GM21528 (cell line): ENCODE measurements around the gene SASH1.

Experiments used
- ATAC-seq: cut with Tn5 transposase; IDR thresholded peaks from one replicate; pipeline ENCODE4 v1.9.1; 2021; ENCODE audit warnings: mild to moderate bottlenecking, moderate library complexity; ENCODE audit not compliant: unreplicated experiment, low FRiP score

The SASH1 gene

DNA sequence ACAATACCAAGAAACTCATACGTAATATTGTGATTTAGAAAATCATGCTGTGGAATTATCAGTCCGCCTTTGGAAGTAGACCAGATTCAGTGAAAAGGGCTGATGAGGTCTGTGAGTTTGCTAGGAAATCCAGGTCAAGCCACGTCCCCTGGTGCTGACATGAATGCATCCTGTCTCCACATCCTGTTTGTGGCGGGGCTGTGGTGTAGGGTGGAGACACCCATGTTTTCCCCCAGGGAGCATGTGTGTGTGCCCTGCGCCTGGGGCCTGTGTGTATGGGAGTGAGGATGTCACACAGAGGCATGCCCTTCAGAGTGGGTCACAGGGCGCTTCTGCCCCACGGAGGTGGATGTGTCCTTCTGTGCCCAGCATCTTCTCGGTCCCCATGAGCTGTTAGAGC, 109.1 kb downstream of the SASH1 start:
- ATAC-seq: no peak

DNA sequence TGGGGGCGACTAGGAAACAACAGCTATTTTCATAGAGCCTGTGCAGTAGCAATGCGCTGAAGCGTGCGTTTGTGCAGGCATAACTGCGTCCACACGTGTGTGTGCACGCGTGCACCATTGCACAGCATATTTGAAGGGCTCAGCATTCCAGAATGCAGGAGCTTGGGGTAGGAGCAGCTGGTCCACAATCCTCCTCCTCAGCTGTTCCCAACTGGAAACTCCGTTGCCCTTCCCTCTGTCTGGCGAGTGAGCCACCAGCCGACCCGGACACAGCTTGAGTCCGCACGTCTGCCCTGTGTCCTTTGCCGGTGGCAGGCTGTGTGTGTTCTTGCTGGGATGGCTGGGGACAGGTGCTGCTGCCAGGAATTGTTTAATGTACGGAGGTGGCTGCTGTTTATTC, 110.2 kb downstream of the SASH1 start:
- no peak for ATAC-seq

DNA sequence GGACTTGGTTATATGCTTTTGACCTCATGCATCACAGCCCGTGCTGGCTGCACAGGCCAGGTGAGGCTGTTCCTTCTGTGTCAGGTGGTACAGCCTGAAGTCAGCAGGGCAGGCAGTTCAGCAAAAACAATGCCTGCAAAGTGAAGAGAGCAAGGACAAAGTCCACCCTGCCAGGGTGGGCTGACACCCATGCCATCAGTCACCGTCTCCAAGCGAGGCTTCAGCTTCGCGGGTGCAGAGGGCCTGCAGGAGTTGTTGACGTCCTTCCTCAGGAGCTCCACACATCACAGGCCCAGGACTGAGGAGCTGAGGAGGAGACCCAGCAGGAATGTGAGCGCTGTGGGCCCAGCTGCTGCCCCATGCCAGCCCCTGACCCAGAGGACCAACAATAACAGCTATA, 111.3 kb downstream of the SASH1 start:
- ATAC-seq: no peak

DNA sequence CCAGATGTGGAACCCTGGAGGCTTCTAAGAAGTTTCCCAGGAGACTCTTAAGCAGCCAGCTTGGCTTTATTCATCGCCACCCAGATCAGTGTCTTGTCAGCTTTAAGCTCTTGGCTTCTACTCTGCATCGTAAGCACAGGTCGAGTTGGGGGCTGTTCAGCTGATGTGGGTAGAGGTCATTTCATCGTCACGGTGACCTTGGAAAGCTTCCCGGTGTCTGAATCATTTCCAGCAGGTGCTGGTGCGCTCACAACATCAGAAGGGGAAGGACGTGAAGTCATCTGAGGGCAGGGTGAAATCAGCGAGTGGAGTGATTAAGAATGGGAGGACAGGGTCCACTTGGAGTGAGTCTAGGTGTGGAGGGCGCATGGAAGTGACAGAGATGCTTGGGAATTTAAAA, 112.6 kb downstream of the SASH1 start:
- ATAC-seq: no peak

DNA sequence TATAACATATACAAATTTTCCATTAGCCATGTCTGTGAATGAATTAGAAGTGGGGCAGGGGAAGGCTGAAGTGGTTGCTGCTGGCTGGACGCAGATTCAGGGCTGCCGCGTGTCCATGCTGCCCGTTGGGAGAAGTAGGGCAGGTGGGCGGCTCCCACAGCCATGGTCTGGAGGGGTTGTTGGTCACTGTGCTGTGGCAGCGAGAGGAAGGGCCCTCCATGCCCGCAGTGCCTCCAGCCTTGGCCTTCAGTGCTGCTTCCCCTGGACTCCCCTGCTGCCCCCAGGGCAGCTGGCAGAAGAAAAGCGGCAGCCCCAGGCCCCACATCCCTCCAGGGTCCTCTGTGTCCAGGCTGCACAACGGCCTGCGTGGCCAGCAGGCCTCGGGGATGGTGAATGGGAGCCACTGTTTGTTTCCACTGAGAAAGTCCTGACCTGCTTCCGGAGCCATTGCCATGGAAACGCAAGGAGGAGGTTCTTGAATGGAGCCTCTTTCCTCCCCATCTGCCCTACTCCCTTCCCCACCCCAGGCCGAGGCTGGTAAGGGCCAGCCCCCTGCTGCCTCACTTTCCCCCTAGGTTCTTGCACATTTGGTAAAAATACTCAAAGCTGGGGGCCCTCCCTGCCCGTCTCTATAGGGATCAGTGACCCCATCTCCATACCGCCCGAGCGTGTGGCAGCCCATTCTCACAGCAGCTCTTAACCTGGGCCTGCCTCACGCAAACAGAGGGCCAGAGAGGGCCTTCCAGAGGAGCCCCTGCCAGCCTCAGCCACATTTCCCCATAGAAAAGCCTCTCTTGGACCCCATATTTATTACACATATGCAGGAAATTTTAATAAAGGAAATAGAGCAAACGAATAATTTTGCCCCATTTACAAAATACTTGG, 113.3 kb downstream of the SASH1 start:
- no peak for ATAC-seq

DNA sequence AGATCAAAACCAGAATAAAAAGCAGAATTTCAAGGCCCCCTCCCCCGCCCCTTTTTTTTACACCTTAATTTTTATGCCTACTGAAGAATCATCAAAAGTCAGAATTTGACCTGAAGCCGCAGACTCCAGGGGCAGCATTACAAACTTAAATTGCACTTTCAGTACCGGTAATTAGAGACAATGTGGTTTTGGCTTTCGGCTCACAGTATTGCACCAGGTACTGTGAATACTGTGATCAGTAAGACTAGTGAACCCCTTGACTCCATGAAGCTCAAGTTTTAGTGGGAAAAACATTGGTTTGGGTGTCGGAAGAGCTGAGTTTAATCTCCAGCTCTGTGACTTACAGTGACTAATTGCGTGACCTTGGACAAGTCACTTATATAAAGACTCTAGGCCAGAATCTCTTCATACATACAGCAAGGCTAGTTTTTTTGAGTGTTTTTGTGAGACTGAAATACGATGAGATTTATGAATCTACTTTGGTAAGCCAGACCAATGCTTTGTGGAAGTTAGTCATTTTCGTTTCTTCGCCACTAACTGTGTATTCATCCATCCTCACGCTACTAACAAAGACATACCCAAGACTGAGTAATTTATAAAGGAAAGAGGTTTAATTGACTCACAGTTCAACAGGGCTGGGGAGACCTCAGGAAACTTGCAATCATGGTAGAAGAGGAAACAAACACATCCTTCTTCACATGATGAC, 114.7 kb downstream of the SASH1 start:
- ATAC-seq: no peak

DNA sequence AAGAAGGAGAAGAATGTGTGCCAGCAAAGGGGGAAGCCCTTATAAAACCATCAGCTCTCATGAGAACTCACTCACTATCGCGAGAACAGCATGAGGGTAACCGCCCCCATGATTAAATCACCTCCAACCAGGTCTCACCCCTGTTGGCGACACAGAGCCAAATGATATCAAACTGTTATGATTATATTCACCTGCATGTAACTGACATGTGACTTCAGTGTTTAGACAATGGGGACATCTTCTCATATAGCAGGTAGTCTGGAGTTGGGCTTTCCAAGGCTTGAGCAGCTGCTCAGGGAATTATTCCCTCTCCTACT, 115.2 kb downstream of the SASH1 start:
- no peak for ATAC-seq

DNA sequence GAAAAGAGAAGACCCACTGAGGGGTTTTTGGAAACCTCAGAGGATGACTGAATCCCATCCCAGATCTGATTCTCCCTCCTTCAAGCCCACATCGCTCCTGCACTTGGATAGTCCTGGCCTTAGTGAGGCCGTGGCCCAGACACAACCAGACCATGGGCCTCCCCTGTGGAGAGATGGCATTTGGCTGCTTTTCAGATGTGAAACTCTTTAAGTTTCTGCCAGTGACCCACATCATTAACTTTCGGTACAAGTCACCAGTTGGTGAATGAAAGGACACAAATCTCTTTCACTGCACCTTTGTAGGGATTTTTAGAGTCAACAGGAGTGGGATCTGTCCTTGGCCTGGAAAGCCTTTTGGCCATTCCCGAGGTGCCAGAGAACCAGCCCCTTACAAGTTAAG, 116.6 kb downstream of the SASH1 start:
- ATAC-seq: no peak

DNA sequence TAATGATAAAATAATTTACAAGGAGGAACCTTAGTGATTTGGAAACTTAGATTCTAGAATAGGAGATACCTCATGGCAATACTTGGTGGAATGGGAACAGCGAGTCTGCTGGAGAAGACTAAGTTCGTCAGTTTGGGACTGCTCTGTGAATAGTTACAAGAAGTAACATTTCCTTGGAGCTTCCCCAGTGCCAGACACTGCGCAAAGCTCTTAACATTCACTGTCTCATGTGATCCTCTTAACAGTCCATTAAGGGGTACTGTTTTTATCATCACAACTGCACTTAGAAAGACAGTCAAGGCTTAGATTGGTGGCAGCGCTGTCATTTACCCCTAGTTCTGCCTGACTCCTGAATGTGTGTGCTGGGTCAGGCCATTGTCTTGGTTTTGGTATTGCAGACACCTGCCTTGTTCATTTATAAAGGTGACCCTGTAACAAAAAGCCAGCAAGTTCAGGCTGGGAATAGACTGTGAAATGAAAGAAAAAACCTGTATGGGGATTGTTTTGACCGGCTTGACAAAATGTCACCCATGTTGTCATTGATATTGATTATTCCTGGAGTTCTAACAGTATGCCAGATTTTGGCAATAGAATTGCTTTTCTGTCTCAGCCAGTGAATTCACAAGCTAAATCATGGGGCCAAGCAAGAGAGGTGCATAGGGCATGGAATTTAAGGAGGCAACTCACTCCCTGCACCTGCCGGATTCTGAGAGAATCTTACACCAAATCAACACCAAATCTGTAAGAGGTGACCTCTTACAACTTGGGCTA, 118.4 kb downstream of the SASH1 start:
- ATAC-seq: no peak

DNA sequence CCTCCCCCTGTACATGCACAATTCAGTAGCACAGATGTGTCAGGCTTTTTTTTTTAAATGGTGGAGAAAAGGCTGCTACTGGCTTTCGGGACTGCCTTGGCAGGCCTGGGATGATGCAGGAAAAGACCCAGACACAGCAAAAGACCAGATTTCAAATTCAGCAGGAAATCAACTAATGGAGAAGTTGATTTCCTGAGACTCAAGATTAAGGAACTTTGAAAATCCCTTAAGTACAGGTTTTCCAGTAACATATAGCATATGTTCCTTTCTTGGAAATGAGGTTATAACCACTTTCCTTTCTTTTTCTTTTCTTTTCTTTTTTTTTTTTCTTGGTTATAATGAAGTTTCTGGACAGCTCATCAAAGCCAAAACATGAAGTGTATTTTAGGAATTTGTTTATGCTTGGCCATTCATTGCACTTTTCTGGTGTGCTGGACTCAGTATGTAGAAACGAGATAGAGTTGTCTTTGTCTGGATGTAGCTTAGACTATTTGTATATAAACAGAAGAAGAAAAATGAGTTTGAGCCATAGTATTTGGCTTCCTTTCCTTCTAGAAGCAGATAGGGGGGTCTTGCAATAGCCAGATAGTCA, 119.4 kb downstream of the SASH1 start:
- no peak for ATAC-seq

DNA sequence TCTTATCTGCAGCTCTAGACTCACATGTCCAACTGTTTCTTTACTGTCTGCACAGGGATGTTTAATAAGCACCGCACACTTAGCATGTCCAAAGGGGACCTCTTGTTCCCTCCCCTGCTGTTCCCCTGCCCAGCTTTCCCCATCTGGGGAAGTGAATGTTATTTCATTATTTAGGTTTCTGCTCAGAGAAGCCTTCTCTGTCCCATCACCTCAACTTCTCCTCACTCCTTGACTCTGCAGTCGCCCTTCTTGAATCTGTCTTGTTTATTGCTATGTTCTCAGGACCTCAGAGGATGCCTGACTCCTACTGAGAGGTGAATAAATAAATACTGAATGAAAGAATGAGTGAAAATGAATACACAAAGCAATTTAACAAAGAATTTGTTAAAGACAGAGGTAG, 121.0 kb downstream of the SASH1 start:
- no peak for ATAC-seq

DNA sequence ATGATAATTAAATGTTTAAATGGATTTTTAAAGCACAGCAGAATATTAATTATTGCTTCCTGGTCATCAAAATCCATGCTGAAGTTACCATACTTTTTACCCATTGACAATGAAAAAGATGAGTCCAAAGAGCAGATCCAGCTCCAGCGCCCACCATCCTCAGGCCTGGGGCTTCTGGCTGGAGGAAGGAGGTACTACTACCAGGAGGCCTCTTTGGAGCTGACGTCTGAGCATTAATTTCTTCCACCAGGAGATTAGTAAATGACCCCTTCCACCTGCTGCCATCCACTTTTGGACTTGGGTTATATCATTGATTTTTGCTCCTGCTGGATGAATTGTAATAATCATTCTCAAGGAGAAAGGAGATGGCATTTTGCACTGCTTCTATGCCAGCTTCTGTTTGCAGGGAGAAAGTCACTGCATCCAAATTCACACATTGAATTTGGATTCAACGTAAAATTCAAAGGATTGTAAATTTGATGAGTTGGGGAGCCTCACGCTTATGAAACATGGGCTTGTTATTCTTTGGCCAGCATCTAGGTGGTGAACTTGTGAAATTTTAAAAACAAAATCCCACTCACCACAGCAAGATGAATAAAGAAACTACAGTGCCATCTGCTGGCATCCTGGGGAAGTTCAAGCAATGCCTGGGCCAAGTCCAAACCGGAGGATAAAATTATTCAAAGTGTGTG, 121.8 kb downstream of the SASH1 start:
- no peak for ATAC-seq

DNA sequence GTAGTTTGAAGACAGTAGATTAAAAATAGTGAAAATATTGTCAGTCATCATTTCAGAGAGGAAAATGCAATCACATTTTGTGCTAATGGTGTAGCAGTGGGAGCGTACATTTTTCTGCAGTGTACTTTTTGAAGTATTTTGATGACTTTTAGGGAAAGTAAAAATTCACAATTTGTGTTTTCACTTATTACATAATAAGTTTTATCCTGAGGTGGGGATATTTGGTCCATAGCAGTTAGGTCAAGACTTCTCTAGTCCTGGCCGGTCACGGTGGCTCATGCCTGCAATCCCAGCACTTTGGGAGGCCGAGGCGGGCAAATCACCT, 122.3 kb downstream of the SASH1 start:
- ATAC-seq: no peak

DNA sequence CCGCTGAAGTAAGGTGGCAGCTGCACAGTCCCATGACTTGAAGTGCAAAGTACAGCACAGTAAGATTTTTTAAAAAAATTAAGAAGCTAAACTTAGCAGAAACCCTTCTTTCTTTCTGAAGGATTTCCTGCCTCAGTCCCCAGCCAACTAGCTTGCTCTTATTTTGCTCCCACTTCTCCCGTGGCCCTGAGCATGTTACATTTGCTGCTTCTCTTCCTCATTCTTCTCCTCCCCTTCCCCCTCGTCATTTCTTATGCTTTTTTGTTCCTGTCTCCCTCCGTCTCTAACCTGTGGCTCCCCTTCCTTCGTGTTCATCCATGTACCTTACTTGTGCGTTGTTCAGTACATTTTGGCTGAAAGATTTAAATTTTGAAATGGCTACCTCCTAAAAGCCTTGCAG, 123.0 kb downstream of the SASH1 start:
- no peak for ATAC-seq

DNA sequence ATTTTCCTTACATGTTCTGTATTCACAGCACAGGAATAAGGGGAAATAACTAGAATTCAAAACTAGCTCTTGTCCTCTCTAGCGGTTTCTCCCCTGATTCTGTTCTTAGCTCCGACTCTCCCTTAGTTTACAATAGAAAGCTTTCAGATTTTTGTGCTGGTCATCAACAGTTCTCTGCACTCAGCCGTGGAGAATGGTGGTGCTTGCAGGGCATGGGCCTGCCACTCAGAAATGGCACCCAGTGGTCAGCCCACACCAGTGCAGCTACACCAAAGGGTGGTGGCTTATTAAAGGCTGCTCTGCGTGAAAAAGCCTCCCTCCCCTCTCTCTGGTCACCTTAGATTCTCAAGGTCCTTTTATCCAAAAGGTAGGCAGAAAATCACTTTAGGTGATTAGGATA, 123.5 kb downstream of the SASH1 start:
- ATAC-seq: no peak

DNA sequence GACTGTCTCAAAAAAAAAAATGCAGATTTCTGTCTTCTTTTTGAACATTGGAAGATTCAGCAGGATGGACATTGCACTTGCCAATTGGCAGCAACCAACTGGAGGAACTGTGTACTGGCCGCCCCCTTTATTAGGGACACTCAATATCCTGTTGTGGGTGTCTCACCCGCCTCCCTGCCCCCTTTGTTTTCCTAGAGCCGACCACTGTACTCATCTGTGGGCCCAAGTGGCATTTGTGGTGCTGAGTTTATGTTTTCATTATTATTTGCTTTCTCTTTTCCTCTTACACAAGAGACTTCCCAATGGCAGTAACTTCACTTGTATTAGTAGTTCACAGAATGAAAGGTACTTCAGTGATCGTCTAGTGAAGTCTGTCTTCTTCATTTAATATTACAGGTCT, 125.3 kb downstream of the SASH1 start:
- ATAC-seq: no peak

DNA sequence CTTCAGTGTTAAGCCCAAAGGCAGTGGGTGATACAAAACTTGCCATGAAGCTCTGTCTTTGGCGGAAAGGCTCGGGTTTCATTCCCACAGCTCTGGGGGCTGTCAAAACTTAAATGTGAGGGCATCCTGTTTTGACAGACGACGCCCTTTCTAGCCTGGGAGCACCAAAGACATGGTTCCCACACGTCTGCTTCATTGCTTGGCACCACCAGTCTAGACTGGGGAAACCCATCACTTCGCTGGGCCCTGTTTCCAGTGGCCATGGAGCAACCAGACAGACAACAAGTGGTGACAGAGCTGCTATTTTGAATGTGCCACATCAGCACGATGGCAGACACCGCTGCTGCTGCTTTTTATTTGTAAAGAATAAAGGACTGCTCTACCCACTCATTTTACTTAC, 127.5 kb downstream of the SASH1 start:
- ATAC-seq: no peak

DNA sequence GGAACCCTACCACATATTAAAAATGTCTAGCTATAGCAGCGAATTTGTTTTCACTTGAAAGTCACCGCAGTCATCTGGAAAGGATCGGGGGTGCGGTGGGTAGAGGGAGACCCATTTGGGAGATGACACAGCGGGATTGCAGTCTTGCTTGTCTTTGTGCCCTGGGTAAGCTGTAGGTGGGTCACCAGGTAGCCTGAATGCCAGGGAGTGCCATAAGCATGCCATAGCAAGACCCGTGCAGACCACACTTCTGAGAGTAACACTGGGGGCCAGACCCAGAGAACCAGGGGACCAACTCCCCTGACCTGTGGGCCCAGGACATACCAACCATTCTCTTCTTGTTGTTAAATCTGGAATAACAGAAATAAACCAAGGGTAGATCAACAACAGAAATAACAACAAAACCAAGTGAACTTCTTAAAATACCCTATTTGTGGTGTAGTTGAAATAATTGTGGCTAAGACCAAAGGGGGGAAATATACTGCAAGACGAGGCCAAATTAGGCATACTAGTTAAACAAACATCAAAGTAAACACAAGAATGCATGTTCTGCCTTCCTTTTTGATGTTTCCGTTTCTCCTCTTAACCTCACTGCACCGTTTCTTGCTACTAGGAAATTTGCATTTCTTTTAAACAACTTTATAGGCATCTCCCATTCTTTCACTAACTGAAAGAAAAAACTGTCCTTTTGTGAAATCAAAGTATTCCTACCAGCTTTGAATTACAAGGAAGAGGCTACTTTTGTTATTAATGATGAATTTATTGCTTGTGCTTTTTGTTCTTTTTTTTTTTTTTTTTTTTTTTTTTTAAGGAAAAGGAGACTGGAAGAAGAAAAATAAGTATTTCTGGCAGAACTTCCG, 128.2 kb downstream of the SASH1 start:
- ATAC-seq: no peak

DNA sequence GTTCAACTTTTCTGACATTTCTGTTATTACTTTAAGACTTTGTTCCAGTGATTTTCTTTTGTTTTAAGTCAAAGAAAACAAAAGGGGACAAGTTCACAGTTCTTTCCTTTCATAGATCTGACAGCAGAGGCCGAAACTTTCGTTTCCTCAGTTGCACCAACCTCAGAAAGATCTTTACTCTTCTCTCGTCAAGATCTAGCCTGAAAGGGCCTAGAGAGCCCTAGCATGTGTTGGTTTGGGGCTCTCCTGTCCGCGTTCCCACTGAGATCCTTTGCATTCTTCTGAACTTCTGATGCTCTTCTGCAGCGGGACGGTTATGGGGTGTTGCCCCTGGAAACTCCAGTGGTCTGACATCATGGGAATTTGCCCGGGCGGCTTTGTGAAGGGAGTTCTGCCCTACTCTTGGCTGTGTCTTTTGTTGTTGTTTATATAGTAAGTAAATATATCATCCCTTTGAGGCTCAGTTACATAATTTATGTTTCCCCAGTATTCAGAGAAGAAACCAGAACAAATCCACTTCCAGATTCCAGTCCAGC, 129.1 kb downstream of the SASH1 start:
- ATAC-seq: no peak
